GM12878 (cell line): ENCODE results near the gene PC. TPM values are rescaled to one million over a fixed set of nuclear protein-coding genes. Genes with fewer than 3 reads are reported as not detected.

Experiments
- ATAC-seq: fragments of 200-7000 bp; cut with Tn5 transposase; 3 replicates; pipeline ENCODE4 v1.9.1; 2020; ENCODE audit warnings: mild to moderate bottlenecking, moderate library complexity
- BruUV-seq: library from RNA; stranded (reverse); fragments of 400-500 nt; replicated peaks from 2 replicates; lab custom pipeline; 2021; lab: Mats Ljungman, UMichigan
- CTCF ChIA-PET: fragments of 300-600 bp; sonication (Branson Sonifier 250); formaldehyde crosslinking; extraction: SDS; loops from one replicate; lab custom pipeline; 2021; ENCODE audit warnings: inconsistent platforms; lab: Yijun Ruan, JAX
- POLR2A ChIA-PET: fragments of 350-600 bp; formaldehyde crosslinking; extraction: SDS; loops from one replicate; lab custom pipeline; 2021; ENCODE audit warnings: inconsistent platforms; lab: Charles Lee
- RAD21 ChIA-PET: fragments of 300-600 bp; sonication (Branson Sonifier 250); formaldehyde crosslinking; loops from one replicate; lab custom pipeline; 2023; ENCODE audit warnings: antibody characterized with exemption; ENCODE audit not compliant: unreplicated experiment; lab: Charles Lee
- SMC1A ChIA-PET: fragments of 300-600 bp; sonication (Branson Sonifier 250); formaldehyde crosslinking; loops from one replicate; lab custom pipeline; 2023; ENCODE audit not compliant: unreplicated experiment, uncharacterized antibody; lab: Charles Lee
- DNase-seq: peaks from one replicate; pipeline ENCODE4 v3.0.0-alpha.2; 2011; ENCODE audit warnings: low read depth, low spot score
- FAIRE-seq: peaks from 3 replicates; lab custom pipeline; 2011; peaks lifted over from hg19 to GRCh38; lab: Jason Lieb, UNC
- H2AFZ ChIP-seq: 2 replicates; pipeline ENCODE4 v1.6.0; 2011; ENCODE audit warnings: low read depth, low read length, control low read depth; ENCODE audit not compliant: control insufficient read depth
- H3K27ac ChIP-seq: 2 replicates; pipeline ENCODE4 v1.5.1; 2011; ENCODE audit warnings: control low read depth; ENCODE audit not compliant: control insufficient read depth, insufficient read depth
- H3K27me3 ChIP-seq, 2 experiments: replicated peaks in 1 of 2; 2 replicates each; pipeline versions ENCODE4 v1.6.0 to v1.6.1; 2011; ENCODE audit warnings: low read length in 1 of 2; ENCODE audit not compliant: control insufficient read depth in 2 of 2, insufficient read depth in 2 of 2
- H3K36me3 ChIP-seq, 2 experiments: 2 replicates each; pipeline ENCODE4 v1.5.1; 2011; ENCODE audit warnings: low read length in 1 of 2; ENCODE audit not compliant: control insufficient read depth in 2 of 2, insufficient read depth in 2 of 2
- H3K4me1 ChIP-seq: 2 replicates; pipeline ENCODE4 v1.6.1; 2011; ENCODE audit warnings: mild to moderate bottlenecking, low read length, moderate library complexity, mixed read lengths; ENCODE audit not compliant: control insufficient read depth, insufficient read depth
- H3K4me2 ChIP-seq: 2 replicates; pipeline ENCODE4 v1.6.0; 2011; ENCODE audit warnings: control low read depth; ENCODE audit not compliant: control insufficient read depth, insufficient read depth
- H3K4me3 ChIP-seq: fragments of 200-600 bp; sonication (generic); 2 replicates; pipeline ENCODE4 v1.5.1; 2016
- H3K79me2 ChIP-seq: 2 replicates; pipeline ENCODE4 v1.6.0; 2011; ENCODE audit warnings: low read length; ENCODE audit not compliant: control insufficient read depth, insufficient read depth
- H3K9ac ChIP-seq: 2 replicates; pipeline ENCODE4 v1.8.0; 2011; ENCODE audit warnings: low read length, control low read depth, mixed read lengths; ENCODE audit not compliant: control insufficient read depth, insufficient read depth
- H3K9me3 ChIP-seq: replicated peaks from 3 replicates; pipeline ENCODE4 v1.5.1; 2011; ENCODE audit warnings: mild to moderate bottlenecking, low read length; ENCODE audit not compliant: control insufficient read depth, insufficient read depth
- H4K20me1 ChIP-seq: 2 replicates; pipeline ENCODE4 v1.6.0; 2011; ENCODE audit not compliant: control insufficient read depth, insufficient read depth
- ESRRA ChIP-seq: IDR thresholded peaks from 2 replicates; pipeline ENCODE4 v1.6.1; 2012; ENCODE audit warnings: mild to moderate bottlenecking, low read length, improper control_type of control experiment
- EZH2 ChIP-seq: IDR thresholded peaks from 2 replicates; pipeline ENCODE4 v1.6.1; 2012; ENCODE audit warnings: low read depth, mild to moderate bottlenecking, control low read depth, inconsistent platforms, low read length, borderline replicate concordance; ENCODE audit not compliant: control insufficient read depth
- MAX ChIP-seq: IDR thresholded peaks from 2 replicates; pipeline ENCODE4 v1.6.1; 2012; ENCODE audit warnings: low read depth, low read length, improper control_type of control experiment
- MEF2A ChIP-seq: IDR thresholded peaks from 2 replicates; pipeline ENCODE4 v1.6.1; 2011; ENCODE audit warnings: low read depth, mild to moderate bottlenecking, low read length, moderate library complexity; ENCODE audit not compliant: insufficient read depth
- MTA2 ChIP-seq: fragments of 450-650 bp; IDR thresholded peaks from 2 replicates; pipeline ENCODE4 v1.6.1; 2016; ENCODE audit warnings: low read depth, mild to moderate bottlenecking, moderate library complexity
- MYB ChIP-seq: fragments of 150-350 bp; IDR thresholded peaks from 2 replicates; pipeline ENCODE4 v1.6.1; 2014; ENCODE audit warnings: mild to moderate bottlenecking, low read depth, low read length, borderline replicate concordance
- NBN ChIP-seq: fragments of 450-650 bp; IDR thresholded peaks from 2 replicates; pipeline ENCODE4 v1.6.1; 2016
- SKIL ChIP-seq: fragments of 450-650 bp; IDR thresholded peaks from 2 replicates; pipeline ENCODE4 v1.6.1; 2017; ENCODE audit warnings: mild to moderate bottlenecking, low read depth, inconsistent platforms; ENCODE audit not compliant: poor library complexity, severe bottlenecking
- YBX1 ChIP-seq: fragments of 450-650 bp; IDR thresholded peaks from 2 replicates; pipeline ENCODE4 v1.6.1; 2016; ENCODE audit warnings: antibody characterized with exemption
- WGBS: methylation state at CpG from one replicate; pipeline ENCODE4 v1.1.6; 2016; ENCODE audit warnings: low lambda C conversion rate; ENCODE audit not compliant: insufficient replicate concordance, insufficient coverage; ENCODE audit errors: missing lambda C conversion rate; 5-methylcytosine and 5-hydroxymethylcytosine counted together
- in situ Hi-C: fragments of 300-500 bp; cut with MboI; formaldehyde crosslinking; loops from 9 replicates; pipeline ENCODE4 v1.14.3; 2018; ENCODE audit warnings: mixed read lengths
- intact Hi-C: fragments of 100-400 bp; cut with micrococcal nuclease; formaldehyde crosslinking; loops from one replicate; pipeline ENCODE4 v1.14.2; 2022; ENCODE audit not compliant: unreplicated experiment
- polyA plus RNA-seq, 11 experiments: library from polyadenylated mRNA; depleted of rRNA in 4 of 11; unstranded in 6 of 11; stranded (reverse) in 5 of 11; fragments of >200 nt; fragmentation: Nextera tagmentation in 4 of 11; fragmentation: Illumina TruSeq in 1 of 11; extraction: Ambion mirVana in 4 of 11; extraction: Trizol in 1 of 11; gene quantifications; 1 replicate in 1 of 11; 2 replicates in 10 of 11; pipeline versions ENCODE4 v1.2.1 to v1.2.3, GENCODE V29; 2011 to 2016; ENCODE audit warnings: inconsistent platforms in 2 of 11, missing spikeins in 2 of 11, low read depth in 1 of 11
- total RNA-seq, 4 experiments: library from RNA; depleted of rRNA in 3 of 4; stranded (reverse); fragments of >200 nt in 3 of 4; fragmentation: Illumina TruSeq in 1 of 4; extraction: Trizol in 1 of 4; gene quantifications; 2 replicates each; pipeline versions ENCODE4 v1.2.1 to v1.2.3, GENCODE V29; 2013 to 2021

PC gene
- total and polyA plus RNA-seq, 10 of the 15 experiments (the other 5 are each of a cell fraction or from before 2014, with no cell fraction given): 0.22 to 10.3 (median 4.5) TPM

- no peak overlapping the region for H3K9ac ChIP-seq
- no peaks in the 10 kb centered on the region; the same call in 1 of the 2 replicates for H4K20me1 ChIP-seq
- BruUV-seq: no TSS peak
- no peaks in the 10 kb centered on the region for H3K79me2 ChIP-seq
- intact Hi-C loops: no loop called here
- H3K27ac ChIP-seq: no peak overlapping the region
- no peak overlapping the region for H3K4me3 ChIP-seq
- no peak overlapping the region for H3K4me2 ChIP-seq
- no peaks in the 10 kb centered on the region for H3K9me3 ChIP-seq
- H3K27me3 ChIP-seq: peaks cover 1 to 2% of the 10 kb centered on the region in 2 experiments; a peak in 2 of 4 replicates
- POLR2A ChIA-PET: no interaction called here
- RAD21 ChIA-PET: no interaction called here
- CTCF ChIA-PET: no interaction called here
- in situ Hi-C loops: no loop called here
- SMC1A ChIA-PET: no interaction called here
- no peak overlapping the region for H2AFZ ChIP-seq
- ATAC-seq (no peak), FAIRE-seq (no peak), DNase-seq (no peak)
- H3K36me3 ChIP-seq: no peaks in the 10 kb centered on the region
- WGBS: 60% methylated on average over 10 of the region's 10 CpGs
- no peak for TF ChIP-seq YBX1
- TF ChIP-seq MEF2A: no peak
- no peak for TF ChIP-seq ESRRA
- no peak for TF ChIP-seq MAX
- no peak for TF ChIP-seq MTA2
- no peak for TF ChIP-seq SKIL
- no peak for TF ChIP-seq MYB
- no peak for TF ChIP-seq EZH2
- no peak for TF ChIP-seq NBN
- peaks cover 15% of the 10 kb centered on the region for H3K4me1 ChIP-seq
These were observed 69.9 kb downstream of the PC start for GRCh38 chr11:66888282-66888681.
